NCI-H128 (cell line): ENCODE results near the gene BCAS3.
"Not testable (repeated sequence)": the region's sequence is repeated elsewhere in the genome, so short reads cannot be mapped to it uniquely, and the experiment has no call there.

Source experiments
- DNase-seq: peaks from one replicate; lab custom pipeline; 2025; ENCODE audit not compliant: unreplicated experiment; lab: John Stamatoyannopoulos, UW

The BCAS3 gene

GRCh38 chr17:60744355-60744966, 66.8 kb downstream of the BCAS3 start:
- no peak for DNase-seq

- no peak for DNase-seq
These were observed 67.9 kb downstream of the BCAS3 start for GRCh38 chr17:60745544-60745943.

- DNase-seq, result no peak
These were observed 69.6 kb downstream of the BCAS3 start for GRCh38 chr17:60747069-60747808.

- DNase-seq, result no peak
These were observed 70.6 kb downstream of the BCAS3 start for GRCh38 chr17:60748204-60748603.

GRCh38 chr17:60749050-60749449, 71.4 kb downstream of the BCAS3 start:
- no peak for DNase-seq

- no peak for DNase-seq
These were observed 72.1 kb downstream of the BCAS3 start for GRCh38 chr17:60749708-60750107.

- no peak for DNase-seq
These were observed 73.0 kb downstream of the BCAS3 start for GRCh38 chr17:60750640-60751039.

- DNase-seq, result no peak
These were observed 74.2 kb downstream of the BCAS3 start for GRCh38 chr17:60751884-60752283.

GRCh38 chr17:60752873-60753577, 75.4 kb downstream of the BCAS3 start:
- DNase-seq, result no peak

GRCh38 chr17:60754057-60754604, 76.5 kb downstream of the BCAS3 start:
- DNase-seq, result no peak

GRCh38 chr17:60756798-60757197, 79.1 kb downstream of the BCAS3 start:
- DNase-seq, result not testable (repeated sequence)

GRCh38 chr17:60757437-60757836, 79.8 kb downstream of the BCAS3 start:
- no peak for DNase-seq

GRCh38 chr17:60759756-60760155, 82.1 kb downstream of the BCAS3 start:
- no peak for DNase-seq

GRCh38 chr17:60761301-60761700, 83.7 kb downstream of the BCAS3 start:
- not testable (repeated sequence) for DNase-seq

GRCh38 chr17:60766778-60767190, 89.1 kb downstream of the BCAS3 start:
- no peak for DNase-seq

GRCh38 chr17:60767744-60768308, 90.2 kb downstream of the BCAS3 start:
- DNase-seq, result no peak

- no peak for DNase-seq
These were observed 91.7 kb downstream of the BCAS3 start for GRCh38 chr17:60769327-60769726.

- DNase-seq, result no peak
These were observed 93.3 kb downstream of the BCAS3 start for GRCh38 chr17:60770946-60771422.

- DNase-seq, result not testable (repeated sequence)
These were observed 94.0 kb downstream of the BCAS3 start for GRCh38 chr17:60771621-60772020.

GRCh38 chr17:60773552-60773951, 95.9 kb downstream of the BCAS3 start:
- no peak for DNase-seq

- DNase-seq, result no peak
These were observed 104.3 kb downstream of the BCAS3 start for GRCh38 chr17:60781880-60782412.
